K562 (cell line): ENCODE results near the gene SAP30BP. TPM values are rescaled to one million over a fixed set of nuclear protein-coding genes. Genes with fewer than 3 reads are reported as not detected.

ENCODE experiments used
- CBFA2T3 ChIP-seq: fragments of 450-650 bp; IDR thresholded peaks from 2 replicates; pipeline ENCODE4 v1.6.1; 2017
- CBX1 ChIP-seq: sonication (generic); IDR thresholded peaks from 2 replicates; pipeline ENCODE4 v1.6.1; 2016; ENCODE audit warnings: antibody characterized with exemption, low read depth, mild to moderate bottlenecking
- ELF1 ChIP-seq: fragments of 200-800 bp; sonication (Bioruptor generic); IDR thresholded peaks from 2 replicates; pipeline ENCODE4 v1.6.1; 2016; ENCODE audit warnings: missing genetic modification characterization, missing compliant biosample characterization
- FOXM1 ChIP-seq, 2 experiments: fragments of 450-650 bp in 1 of 2; sonication (generic) in 1 of 2; formaldehyde crosslinking in 1 of 2; IDR thresholded peaks; 2 replicates each; pipeline versions ENCODE4 v1.6.1 to v1.9.0; 2017 to 2022; ENCODE audit warnings: low read depth in 2 of 2, mild to moderate bottlenecking in 2 of 2, missing genetic modification reagents in 1 of 2, moderate library complexity in 1 of 2
- FOXP1 ChIP-seq: sonication (generic); formaldehyde crosslinking; IDR thresholded peaks from 2 replicates; pipeline ENCODE4 v1.8.0; 2022; ENCODE audit warnings: mild to moderate bottlenecking, missing genetic modification reagents
- HOXB6 ChIP-seq: fragments of 250-450 bp; sonication (Bioruptor Pico); IDR thresholded peaks from 2 replicates; pipeline ENCODE4 v1.5.1; 2022; ENCODE audit warnings: mild to moderate bottlenecking, borderline replicate concordance
- polyA plus RNA-seq, 8 experiments: library from polyadenylated mRNA; depleted of rRNA in 4 of 8; stranded (reverse) in 5 of 8; unstranded in 3 of 8; fragments of >200 nt; fragmentation: Nextera tagmentation in 2 of 8; fragmentation: Illumina TruSeq in 1 of 8; extraction: Ambion mirVana in 2 of 8; extraction: Trizol in 1 of 8; gene quantifications; 2 replicates each; pipeline versions ENCODE4 v1.2.1 to v1.2.3, GENCODE V29; 2011 to 2014; ENCODE audit warnings: inconsistent platforms in 1 of 8, missing spikeins in 1 of 8
- total RNA-seq, 7 experiments: library from RNA; depleted of rRNA in 6 of 7; stranded (reverse); fragments of >200 nt in 6 of 7; fragmentation: Illumina TruSeq in 2 of 7; extraction: Trizol in 2 of 7; gene quantifications; 2 replicates each; pipeline versions ENCODE4 v1.2.1 to v1.2.3, GENCODE V29; 2011 to 2021; ENCODE audit warnings: low replicate concordance in 1 of 7
- TF ChIP-seq, protein P1 (sequence below): fragments of 150-350 bp; IDR thresholded peaks from 2 replicates; pipeline ENCODE4 v1.6.1; 2014; ENCODE audit warnings: low read depth, mild to moderate bottlenecking, low read length, borderline replicate concordance
- TF ChIP-seq, protein P2 (sequence below): fragments of 450-650 bp; IDR thresholded peaks from 2 replicates; pipeline ENCODE4 v1.6.1; 2017; ENCODE audit warnings: antibody characterized with exemption, mild to moderate bottlenecking

The SAP30BP gene
- total and polyA plus RNA-seq, 9 of the 15 experiments (the other 6 are each of a cell fraction or from before 2014, with no cell fraction given): 45.3 to 154 (median 71.7) TPM

DNA sequence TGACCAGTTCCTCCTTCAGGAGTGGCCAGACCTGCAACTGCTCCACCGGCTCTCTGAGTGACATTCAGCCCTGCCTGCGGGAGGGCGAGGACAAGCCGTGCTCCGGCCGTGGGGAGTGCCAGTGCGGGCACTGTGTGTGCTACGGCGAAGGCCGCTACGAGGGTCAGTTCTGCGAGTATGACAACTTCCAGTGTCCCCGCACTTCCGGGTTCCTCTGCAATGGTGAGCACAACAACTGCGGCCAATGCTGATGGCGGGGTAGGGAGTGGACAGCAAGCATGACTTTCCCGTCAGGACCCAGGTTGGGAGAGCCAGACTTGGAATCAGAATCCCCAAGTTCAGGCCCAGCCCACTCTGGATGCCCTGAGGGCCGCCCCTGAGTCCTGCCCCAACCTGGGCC is 66.3 kb downstream of the SAP30BP start (continued):
- TF ChIP-seq FOXM1 (IDR thresholded peaks at IDR 0.05; ENCODE audit: low read depth): no peak
- TF ChIP-seq FOXM1 (CRISPR knock-in tag; IDR thresholded peaks at IDR 0.05; ENCODE audit: low read depth): no peak
- no peak for TF ChIP-seq CBX1
- no peak for TF ChIP-seq CBFA2T3
- TF ChIP-seq, protein P1, sequence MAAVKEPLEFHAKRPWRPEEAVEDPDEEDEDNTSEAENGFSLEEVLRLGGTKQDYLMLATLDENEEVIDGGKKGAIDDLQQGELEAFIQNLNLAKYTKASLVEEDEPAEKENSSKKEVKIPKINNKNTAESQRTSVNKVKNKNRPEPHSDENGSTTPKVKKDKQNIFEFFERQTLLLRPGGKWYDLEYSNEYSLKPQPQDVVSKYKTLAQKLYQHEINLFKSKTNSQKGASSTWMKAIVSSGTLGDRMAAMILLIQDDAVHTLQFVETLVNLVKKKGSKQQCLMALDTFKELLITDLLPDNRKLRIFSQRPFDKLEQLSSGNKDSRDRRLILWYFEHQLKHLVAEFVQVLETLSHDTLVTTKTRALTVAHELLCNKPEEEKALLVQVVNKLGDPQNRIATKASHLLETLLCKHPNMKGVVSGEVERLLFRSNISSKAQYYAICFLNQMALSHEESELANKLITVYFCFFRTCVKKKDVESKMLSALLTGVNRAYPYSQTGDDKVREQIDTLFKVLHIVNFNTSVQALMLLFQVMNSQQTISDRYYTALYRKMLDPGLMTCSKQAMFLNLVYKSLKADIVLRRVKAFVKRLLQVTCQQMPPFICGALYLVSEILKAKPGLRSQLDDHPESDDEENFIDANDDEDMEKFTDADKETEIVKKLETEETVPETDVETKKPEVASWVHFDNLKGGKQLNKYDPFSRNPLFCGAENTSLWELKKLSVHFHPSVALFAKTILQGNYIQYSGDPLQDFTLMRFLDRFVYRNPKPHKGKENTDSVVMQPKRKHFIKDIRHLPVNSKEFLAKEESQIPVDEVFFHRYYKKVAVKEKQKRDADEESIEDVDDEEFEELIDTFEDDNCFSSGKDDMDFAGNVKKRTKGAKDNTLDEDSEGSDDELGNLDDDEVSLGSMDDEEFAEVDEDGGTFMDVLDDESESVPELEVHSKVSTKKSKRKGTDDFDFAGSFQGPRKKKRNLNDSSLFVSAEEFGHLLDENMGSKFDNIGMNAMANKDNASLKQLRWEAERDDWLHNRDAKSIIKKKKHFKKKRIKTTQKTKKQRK: no peak
- no peak for TF ChIP-seq HOXB6 (CRISPR knock-in tag)
- TF ChIP-seq, protein P2, sequence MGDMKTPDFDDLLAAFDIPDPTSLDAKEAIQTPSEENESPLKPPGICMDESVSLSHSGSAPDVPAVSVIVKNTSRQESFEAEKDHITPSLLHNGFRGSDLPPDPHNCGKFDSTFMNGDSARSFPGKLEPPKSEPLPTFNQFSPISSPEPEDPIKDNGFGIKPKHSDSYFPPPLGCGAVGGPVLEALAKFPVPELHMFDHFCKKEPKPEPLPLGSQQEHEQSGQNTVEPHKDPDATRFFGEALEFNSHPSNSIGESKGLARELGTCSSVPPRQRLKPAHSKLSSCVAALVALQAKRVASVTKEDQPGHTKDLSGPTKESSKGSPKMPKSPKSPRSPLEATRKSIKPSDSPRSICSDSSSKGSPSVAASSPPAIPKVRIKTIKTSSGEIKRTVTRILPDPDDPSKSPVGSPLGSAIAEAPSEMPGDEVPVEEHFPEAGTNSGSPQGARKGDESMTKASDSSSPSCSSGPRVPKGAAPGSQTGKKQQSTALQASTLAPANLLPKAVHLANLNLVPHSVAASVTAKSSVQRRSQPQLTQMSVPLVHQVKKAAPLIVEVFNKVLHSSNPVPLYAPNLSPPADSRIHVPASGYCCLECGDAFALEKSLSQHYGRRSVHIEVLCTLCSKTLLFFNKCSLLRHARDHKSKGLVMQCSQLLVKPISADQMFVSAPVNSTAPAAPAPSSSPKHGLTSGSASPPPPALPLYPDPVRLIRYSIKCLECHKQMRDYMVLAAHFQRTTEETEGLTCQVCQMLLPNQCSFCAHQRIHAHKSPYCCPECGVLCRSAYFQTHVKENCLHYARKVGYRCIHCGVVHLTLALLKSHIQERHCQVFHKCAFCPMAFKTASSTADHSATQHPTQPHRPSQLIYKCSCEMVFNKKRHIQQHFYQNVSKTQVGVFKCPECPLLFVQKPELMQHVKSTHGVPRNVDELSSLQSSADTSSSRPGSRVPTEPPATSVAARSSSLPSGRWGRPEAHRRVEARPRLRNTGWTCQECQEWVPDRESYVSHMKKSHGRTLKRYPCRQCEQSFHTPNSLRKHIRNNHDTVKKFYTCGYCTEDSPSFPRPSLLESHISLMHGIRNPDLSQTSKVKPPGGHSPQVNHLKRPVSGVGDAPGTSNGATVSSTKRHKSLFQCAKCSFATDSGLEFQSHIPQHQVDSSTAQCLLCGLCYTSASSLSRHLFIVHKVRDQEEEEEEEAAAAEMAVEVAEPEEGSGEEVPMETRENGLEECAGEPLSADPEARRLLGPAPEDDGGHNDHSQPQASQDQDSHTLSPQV: no peak
- no peak for TF ChIP-seq ELF1
- TF ChIP-seq FOXP1 (CRISPR knock-in tag): no peak
